ENCODE measurements around the gene LRP2. TPM values are rescaled to one million over a fixed set of nuclear protein-coding genes. Genes with fewer than 3 reads are reported as not detected.

Gene LRP2
- total and polyA plus RNA-seq, 2 donors (not counting 1 experiment from before 2014, with no cell fraction given), result under 0.01 TPM; not detected in 1

GRCh38 chr2:169175112-169175511 is 187.2 kb downstream of the LRP2 start:
- Histone ChIP-seq H3K36me3 (ENCODE audit: control insufficient read depth, insufficient read depth, low read length) (no peaks in the 10 kb centered on the region), H3K9me3 (ENCODE audit: control insufficient read depth, insufficient read depth, low read depth, low read length) (no peaks in the 10 kb centered on the region), H3K4me3 (replicated peaks in 1 of 4; ENCODE audit: control extremely low read depth in 1 of 4, insufficient read depth in 1 of 4, low read depth in 3 of 4, low read length in 4 of 4) (no peak overlapping the region), H3K27ac (ENCODE audit: insufficient read depth, low read length) (no peak overlapping the region), H3K4me2 (ENCODE audit: extremely low read depth, insufficient read depth, low read length) (no peak overlapping the region), H3K4me1 (ENCODE audit: control insufficient read depth, extremely low read depth, insufficient read depth, low read length) (no peaks in the 10 kb centered on the region), H3K79me2 (ENCODE audit: control insufficient read depth, insufficient read depth, low read length) (no peaks in the 10 kb centered on the region), H2AFZ (ENCODE audit: low read length) (no peak overlapping the region), H3K9ac (ENCODE audit: insufficient read depth, low read length) (no peak overlapping the region), H4K20me1 (ENCODE audit: control insufficient read depth, extremely low read depth, insufficient read depth, low read length) (no peaks in the 10 kb centered on the region), H3K27me3 (ENCODE audit: control insufficient read depth, insufficient read depth, low read length) (no peaks in the 10 kb centered on the region)
- no peak for DNase-seq (ENCODE audit: low read depth in 2 of 2)
- TF ChIP-seq EZH2 (IDR thresholded peaks at IDR 0.05; ENCODE audit: low read length, missing control alignments) (no peak), CTCF (conservative IDR thresholded peaks at IDR 0.05 in 1 of 2, IDR thresholded peaks at IDR 0.05 in 1 of 2; ENCODE audit: low read depth in 1 of 2, low read length in 2 of 2) (no peak)

GRCh38 chr2:169173876-169174275 is 188.5 kb downstream of the LRP2 start:
- Histone ChIP-seq H3K27me3 (ENCODE audit: control insufficient read depth, insufficient read depth, low read length) (no peaks in the 10 kb centered on the region), H3K4me3 (replicated peaks in 1 of 4; ENCODE audit: control extremely low read depth in 1 of 4, insufficient read depth in 1 of 4, low read depth in 3 of 4, low read length in 4 of 4) (no peak overlapping the region), H3K27ac (ENCODE audit: insufficient read depth, low read length) (no peak overlapping the region), H3K9me3 (ENCODE audit: control insufficient read depth, insufficient read depth, low read depth, low read length) (no peaks in the 10 kb centered on the region), H4K20me1 (ENCODE audit: control insufficient read depth, extremely low read depth, insufficient read depth, low read length) (no peaks in the 10 kb centered on the region), H3K9ac (ENCODE audit: insufficient read depth, low read length) (no peak overlapping the region), H3K4me2 (ENCODE audit: extremely low read depth, insufficient read depth, low read length) (no peak overlapping the region), H3K79me2 (ENCODE audit: control insufficient read depth, insufficient read depth, low read length) (no peaks in the 10 kb centered on the region), H2AFZ (ENCODE audit: low read length) (no peak overlapping the region), H3K4me1 (ENCODE audit: control insufficient read depth, extremely low read depth, insufficient read depth, low read length) (no peaks in the 10 kb centered on the region), H3K36me3 (ENCODE audit: control insufficient read depth, insufficient read depth, low read length) (no peaks in the 10 kb centered on the region)
- DNase-seq (ENCODE audit: low read depth in 2 of 2), result no peak
- TF ChIP-seq EZH2 (IDR thresholded peaks at IDR 0.05; ENCODE audit: low read length, missing control alignments), result no peak
- no peak for TF ChIP-seq CTCF (conservative IDR thresholded peaks at IDR 0.05 in 1 of 2, IDR thresholded peaks at IDR 0.05 in 1 of 2; ENCODE audit: low read depth in 1 of 2, low read length in 2 of 2)

GRCh38 chr2:169172914-169173313 is 189.4 kb downstream of the LRP2 start:
- H3K27ac ChIP-seq (ENCODE audit: insufficient read depth, low read length), result no peak overlapping the region
- H3K79me2 ChIP-seq (ENCODE audit: control insufficient read depth, insufficient read depth, low read length), result no peaks in the 10 kb centered on the region
- no peak overlapping the region for H3K4me2 ChIP-seq (ENCODE audit: extremely low read depth, insufficient read depth, low read length)
- H3K4me3 ChIP-seq (replicated peaks in 1 of 4; ENCODE audit: control extremely low read depth in 1 of 4, insufficient read depth in 1 of 4, low read depth in 3 of 4, low read length in 4 of 4), result no peak overlapping the region
- no peaks in the 10 kb centered on the region for H3K27me3 ChIP-seq (ENCODE audit: control insufficient read depth, insufficient read depth, low read length)
- H2AFZ ChIP-seq (ENCODE audit: low read length), result no peak overlapping the region
- H4K20me1 ChIP-seq (ENCODE audit: control insufficient read depth, extremely low read depth, insufficient read depth, low read length), result no peaks in the 10 kb centered on the region
- DNase-seq (ENCODE audit: low read depth in 2 of 2), result no peak
- no peak for TF ChIP-seq CTCF (conservative IDR thresholded peaks at IDR 0.05 in 1 of 2, IDR thresholded peaks at IDR 0.05 in 1 of 2; ENCODE audit: low read depth in 1 of 2, low read length in 2 of 2)
- TF ChIP-seq EZH2 (IDR thresholded peaks at IDR 0.05; ENCODE audit: low read length, missing control alignments), result no peak
- H3K9me3 ChIP-seq (ENCODE audit: control insufficient read depth, insufficient read depth, low read depth, low read length), result no peaks in the 10 kb centered on the region
- H3K9ac ChIP-seq (ENCODE audit: insufficient read depth, low read length), result no peak overlapping the region
- H3K4me1 ChIP-seq (ENCODE audit: control insufficient read depth, extremely low read depth, insufficient read depth, low read length), result no peaks in the 10 kb centered on the region
- no peaks in the 10 kb centered on the region for H3K36me3 ChIP-seq (ENCODE audit: control insufficient read depth, insufficient read depth, low read length)
